Testis (tissue), 3 donors: ENCODE data around the gene CCNB2. TPM values are rescaled to one million over a fixed set of nuclear protein-coding genes. Genes with fewer than 3 reads are reported as not detected.

Experiments
- DNase-seq: peaks from one replicate; pipeline ENCODE4 v3.0.0-alpha.2; 2019
- H3K27ac ChIP-seq, 2 donors: fragments of 200-600 bp; sonication (generic); one replicate each; pipeline ENCODE4 v1.5.1; 2019
- H3K27me3 ChIP-seq: fragments of 200-600 bp; sonication (generic); one replicate; pipeline ENCODE4 v1.5.1; 2019
- H3K36me3 ChIP-seq: fragments of 200-600 bp; sonication (generic); one replicate; pipeline ENCODE4 v1.5.1; 2017; ENCODE audit warnings: low read depth; ENCODE audit errors: missing control alignments
- H3K4me1 ChIP-seq: fragments of 200-600 bp; sonication (generic); one replicate; pipeline ENCODE4 v1.5.1; 2019
- H3K4me3 ChIP-seq, 2 donors: fragments of 200-600 bp; sonication (generic); one replicate each; pipeline ENCODE4 v1.5.1; 2017 to 2019
- H3K9me3 ChIP-seq: fragments of 200-600 bp; sonication (generic); one replicate; pipeline ENCODE4 v1.5.1; 2017
- POLR2A ChIP-seq: fragments of 450-650 bp; IDR thresholded peaks from one replicate; pipeline ENCODE4 v1.6.1; 2017; ENCODE audit warnings: antibody characterized with exemption, mild to moderate bottlenecking, moderate library complexity
- WGBS, 2 donors: methylation state at CpG; one replicate each; pipeline ENCODE4 v1.1.5; 2018; 5-methylcytosine and 5-hydroxymethylcytosine counted together
- intact Hi-C: fragments of 100-400 bp; cut with DNase I; formaldehyde crosslinking; loops from one replicate; pipeline ENCODE4 v1.15.1; 2023; ENCODE audit warnings: low total_unique reads
- polyA plus RNA-seq: library from polyadenylated mRNA; stranded (reverse); fragments of 350-450 nt; fragmentation: Illumina TruSeq; extraction: RNeasy Lipid Tissue Mini Kit (QIAGEN cat#74804); gene quantifications from one replicate; pipeline ENCODE4 v1.2.3, GENCODE V29; 2014; ENCODE audit warnings: low read depth, low replicate concordance; ENCODE audit not compliant: insufficient read depth
- total RNA-seq, 2 donors: library from RNA; depleted of rRNA; stranded (reverse); fragments of >200 nt; gene quantifications; one replicate each; pipeline ENCODE4 v1.2.3, GENCODE V29; 2016
- TF ChIP-seq, protein P1 (sequence below), 3 experiments: fragments of 450-650 bp in 2 of 3; fragments of 200-600 bp in 1 of 3; sonication (generic) in 1 of 3; IDR thresholded peaks; one replicate each; pipeline ENCODE4 v1.5.1; 2016 to 2019; ENCODE audit warnings: antibody characterized with exemption in 3 of 3, mild to moderate bottlenecking in 2 of 3, moderate library complexity in 1 of 3

CCNB2 gene
- total and polyA plus RNA-seq, 3 donors from 2014 or later: 47.2 to 179 (median 54.2) TPM

DNA sequence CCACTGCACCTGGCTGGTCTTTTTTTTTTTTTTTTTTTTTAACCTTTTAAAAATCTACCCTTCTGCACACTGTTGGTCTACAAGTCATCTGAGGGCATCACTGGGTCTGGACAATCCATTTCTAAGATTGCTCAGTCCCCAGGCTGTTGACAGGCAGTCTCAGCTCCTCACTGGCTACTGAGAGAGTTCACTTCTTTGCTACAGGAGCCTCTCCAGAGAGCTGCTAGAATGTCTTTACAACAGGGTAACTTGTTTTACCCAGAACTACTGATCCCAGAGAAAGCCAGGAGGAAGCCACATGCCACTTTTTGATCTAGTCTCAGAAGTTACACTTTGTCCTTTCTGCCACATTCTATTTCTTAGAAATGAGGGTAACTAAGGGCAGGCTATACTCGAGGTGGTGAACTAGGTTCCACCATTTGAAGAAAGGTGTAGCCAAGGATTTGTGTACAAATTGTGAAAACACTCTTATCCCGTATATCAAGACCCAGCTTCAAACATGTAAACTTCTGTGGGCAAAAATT, 5.7 kb upstream of the CCNB2 start:
- WGBS, 2 donors: 63 to 82% methylated on average over 2 of the region's 2 CpGs

DNA sequence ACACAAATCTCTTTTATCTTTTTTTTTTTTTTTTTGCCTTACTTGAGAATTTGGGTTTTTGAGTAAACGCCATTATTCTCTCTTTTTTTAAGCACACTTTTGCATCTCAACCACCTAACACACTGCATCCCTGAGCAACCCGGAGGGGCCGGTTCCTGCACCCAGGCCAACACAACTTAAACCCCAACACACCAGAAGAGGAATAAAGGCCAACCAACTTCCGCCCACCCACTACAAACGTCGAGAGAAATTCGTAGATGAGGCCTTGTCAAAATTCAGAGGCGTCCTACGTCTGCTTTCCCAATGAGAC, 389 bp upstream of the CCNB2 start:
- H3K4me1 ChIP-seq: peaks cover 3% of the 10 kb centered on the region
- WGBS, 2 donors: 2% methylated on average over 9 of the region's 9 CpGs
- H3K9me3 ChIP-seq: no peaks in the 10 kb centered on the region
- H3K36me3 ChIP-seq: no peaks in the 10 kb centered on the region
- TF ChIP-seq, protein P1, sequence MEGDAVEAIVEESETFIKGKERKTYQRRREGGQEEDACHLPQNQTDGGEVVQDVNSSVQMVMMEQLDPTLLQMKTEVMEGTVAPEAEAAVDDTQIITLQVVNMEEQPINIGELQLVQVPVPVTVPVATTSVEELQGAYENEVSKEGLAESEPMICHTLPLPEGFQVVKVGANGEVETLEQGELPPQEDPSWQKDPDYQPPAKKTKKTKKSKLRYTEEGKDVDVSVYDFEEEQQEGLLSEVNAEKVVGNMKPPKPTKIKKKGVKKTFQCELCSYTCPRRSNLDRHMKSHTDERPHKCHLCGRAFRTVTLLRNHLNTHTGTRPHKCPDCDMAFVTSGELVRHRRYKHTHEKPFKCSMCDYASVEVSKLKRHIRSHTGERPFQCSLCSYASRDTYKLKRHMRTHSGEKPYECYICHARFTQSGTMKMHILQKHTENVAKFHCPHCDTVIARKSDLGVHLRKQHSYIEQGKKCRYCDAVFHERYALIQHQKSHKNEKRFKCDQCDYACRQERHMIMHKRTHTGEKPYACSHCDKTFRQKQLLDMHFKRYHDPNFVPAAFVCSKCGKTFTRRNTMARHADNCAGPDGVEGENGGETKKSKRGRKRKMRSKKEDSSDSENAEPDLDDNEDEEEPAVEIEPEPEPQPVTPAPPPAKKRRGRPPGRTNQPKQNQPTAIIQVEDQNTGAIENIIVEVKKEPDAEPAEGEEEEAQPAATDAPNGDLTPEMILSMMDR (IDR thresholded peaks at IDR 0.05): no peak
- no peak for TF ChIP-seq POLR2A
- H3K4me3 ChIP-seq: peak overlapping the region; percentile 65 to 66
- intact Hi-C loops: no loop called here
- H3K27me3 ChIP-seq: no peaks in the 10 kb centered on the region
- DNase-seq: no peak
- peak overlapping the region; percentile 43 to 63 for H3K27ac ChIP-seq

More for the DNA sequence above, 5.7 kb upstream of the CCNB2 start:
- intact Hi-C loops: no loop called here
- H3K27me3 ChIP-seq: no peaks in the 10 kb centered on the region
- H3K36me3 ChIP-seq: no peaks in the 10 kb centered on the region
- no peaks in the 10 kb centered on the region for H3K4me1 ChIP-seq
- no peaks in the 10 kb centered on the region for H3K9me3 ChIP-seq
- H3K4me3 ChIP-seq: no peak overlapping the region
- no peak for TF ChIP-seq POLR2A
- TF ChIP-seq, protein P1 (IDR thresholded peaks at IDR 0.05): no peak
- DNase-seq: no peak
- no peak overlapping the region for H3K27ac ChIP-seq

DNA sequence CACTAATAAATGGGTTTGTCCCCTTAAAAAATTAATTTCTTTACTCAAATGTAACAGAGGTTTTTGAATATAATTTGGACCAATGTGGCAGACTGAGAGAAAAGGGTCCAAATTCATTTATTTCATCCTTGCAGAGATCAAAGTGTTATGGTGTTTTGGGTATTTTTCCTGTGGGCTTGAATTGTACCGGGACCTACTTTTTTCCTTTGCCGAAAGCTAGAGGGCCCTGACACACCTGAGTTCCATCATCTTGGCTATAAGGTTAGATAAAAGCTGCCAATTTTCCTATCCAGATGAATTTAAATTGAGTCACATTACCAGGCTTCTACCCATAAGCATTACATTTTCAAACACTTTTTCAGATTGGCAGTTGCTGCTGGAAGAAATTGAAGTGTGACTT, 908 bp downstream of the CCNB2 start:
- H3K36me3 ChIP-seq: no peaks in the 10 kb centered on the region
- DNase-seq: no peak
- WGBS, 2 donors: 50 to 54% methylated on average over 2 of the region's 2 CpGs
- TF ChIP-seq, protein P1 (IDR thresholded peaks at IDR 0.05): no peak
- TF ChIP-seq POLR2A: no peak
- H3K4me3 ChIP-seq: peak overlapping the region; percentile 65 to 66
- intact Hi-C loops: no loop called here
- peaks cover 3% of the 10 kb centered on the region for H3K4me1 ChIP-seq
- H3K27ac ChIP-seq: no peak overlapping the region
- no peaks in the 10 kb centered on the region for H3K27me3 ChIP-seq
- H3K9me3 ChIP-seq: no peaks in the 10 kb centered on the region

DNA sequence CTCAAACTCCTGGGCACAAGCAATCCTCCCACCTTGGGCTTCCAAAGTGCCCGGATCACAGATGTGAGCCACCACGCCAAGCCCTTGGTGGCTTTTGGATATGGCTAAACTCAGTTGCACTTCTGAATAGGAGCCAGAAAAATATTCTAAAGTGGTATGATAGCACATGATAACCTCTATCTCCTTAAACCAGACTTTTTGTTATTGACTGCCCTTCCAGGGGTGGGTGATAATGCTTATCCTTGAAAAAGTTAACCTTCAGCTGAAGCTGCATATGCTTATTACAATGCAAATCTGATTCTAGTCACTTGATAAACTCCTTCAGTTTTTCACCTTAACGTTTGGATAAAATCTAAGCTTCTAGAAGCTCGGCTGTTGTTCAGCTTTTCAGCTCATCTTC, 6.3 kb downstream of the CCNB2 start:
- Histone ChIP-seq H3K27ac (no peak overlapping the region), H3K4me1 (no peaks in the 10 kb centered on the region), H3K36me3 (no peaks in the 10 kb centered on the region), H3K27me3 (no peaks in the 10 kb centered on the region), H3K4me3 (no peak overlapping the region), H3K9me3 (no peaks in the 10 kb centered on the region)
- no peak for DNase-seq
- TF ChIP-seq, protein P1 (IDR thresholded peaks at IDR 0.05): no peak
- no peak for TF ChIP-seq POLR2A
- 84 to 92% methylated on average over 4 of the region's 4 CpGs for WGBS, 2 donors
- intact Hi-C loops: no loop called here

DNA sequence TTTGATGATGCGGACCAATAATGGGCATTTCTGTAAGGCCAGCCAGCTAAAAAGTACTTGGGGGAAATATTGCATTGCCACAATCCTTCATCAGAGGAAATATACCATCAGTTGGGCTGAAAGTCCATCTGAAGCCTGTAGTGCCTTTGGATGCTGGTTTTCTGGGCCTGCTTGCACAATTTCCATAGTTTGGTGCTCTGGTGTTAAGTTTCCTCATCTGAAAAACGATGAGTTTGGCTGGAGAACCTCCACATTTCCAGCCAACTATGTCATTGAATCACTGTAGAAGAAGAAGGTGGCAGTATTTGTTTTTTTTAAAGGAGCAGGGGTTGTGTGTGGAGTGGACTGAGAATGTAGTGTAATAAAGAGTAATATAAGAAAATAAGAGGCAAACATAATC, 10.1 kb downstream of the CCNB2 start:
- intact Hi-C loops: no loop called here
- H3K9me3 ChIP-seq: no peaks in the 10 kb centered on the region
- no peak overlapping the region for H3K4me3 ChIP-seq
- 86 to 94% methylated on average over 2 of the region's 2 CpGs for WGBS, 2 donors
- no peaks in the 10 kb centered on the region for H3K4me1 ChIP-seq
- TF ChIP-seq, protein P1 (IDR thresholded peaks at IDR 0.05): no peak
- no peak for TF ChIP-seq POLR2A
- H3K36me3 ChIP-seq: no peaks in the 10 kb centered on the region
- H3K27ac ChIP-seq: no peak overlapping the region
- DNase-seq: no peak
- no peaks in the 10 kb centered on the region for H3K27me3 ChIP-seq
